ENCODE data around the gene UBQLN3.

Gene UBQLN3

GRCh38 chr11:5509803-5510202, at the start of gene UBQLN3:
Gene UBQLN3, minus strand, starts transcription at chr11:5509957. Its CDS starts 399 bp downstream, at chr11:5509558.
- no peak for TF ChIP-seq FOXM1 (IDR thresholded peaks at IDR 0.05; ENCODE audit: borderline replicate concordance, low read depth)
- TF ChIP-seq RAD21 (IDR thresholded peaks at IDR 0.05; ENCODE audit: low read depth) = no peak
- no peak for TF ChIP-seq EP300 (IDR thresholded peaks at IDR 0.05; ENCODE audit: borderline replicate concordance)
- no peak for TF ChIP-seq MAX (IDR thresholded peaks at IDR 0.05)
- no peak for TF ChIP-seq NFIC (IDR thresholded peaks at IDR 0.05)
- no peak for TF ChIP-seq YY1 (IDR thresholded peaks at IDR 0.05; ENCODE audit: low read depth)
- no peak for TF ChIP-seq ZBTB7A (IDR thresholded peaks at IDR 0.05; ENCODE audit: low read depth)
- no peak for TF ChIP-seq USF1 (IDR thresholded peaks at IDR 0.05)
- no peak for TF ChIP-seq TEAD4 (IDR thresholded peaks at IDR 0.05)
- TF ChIP-seq, protein P1, sequence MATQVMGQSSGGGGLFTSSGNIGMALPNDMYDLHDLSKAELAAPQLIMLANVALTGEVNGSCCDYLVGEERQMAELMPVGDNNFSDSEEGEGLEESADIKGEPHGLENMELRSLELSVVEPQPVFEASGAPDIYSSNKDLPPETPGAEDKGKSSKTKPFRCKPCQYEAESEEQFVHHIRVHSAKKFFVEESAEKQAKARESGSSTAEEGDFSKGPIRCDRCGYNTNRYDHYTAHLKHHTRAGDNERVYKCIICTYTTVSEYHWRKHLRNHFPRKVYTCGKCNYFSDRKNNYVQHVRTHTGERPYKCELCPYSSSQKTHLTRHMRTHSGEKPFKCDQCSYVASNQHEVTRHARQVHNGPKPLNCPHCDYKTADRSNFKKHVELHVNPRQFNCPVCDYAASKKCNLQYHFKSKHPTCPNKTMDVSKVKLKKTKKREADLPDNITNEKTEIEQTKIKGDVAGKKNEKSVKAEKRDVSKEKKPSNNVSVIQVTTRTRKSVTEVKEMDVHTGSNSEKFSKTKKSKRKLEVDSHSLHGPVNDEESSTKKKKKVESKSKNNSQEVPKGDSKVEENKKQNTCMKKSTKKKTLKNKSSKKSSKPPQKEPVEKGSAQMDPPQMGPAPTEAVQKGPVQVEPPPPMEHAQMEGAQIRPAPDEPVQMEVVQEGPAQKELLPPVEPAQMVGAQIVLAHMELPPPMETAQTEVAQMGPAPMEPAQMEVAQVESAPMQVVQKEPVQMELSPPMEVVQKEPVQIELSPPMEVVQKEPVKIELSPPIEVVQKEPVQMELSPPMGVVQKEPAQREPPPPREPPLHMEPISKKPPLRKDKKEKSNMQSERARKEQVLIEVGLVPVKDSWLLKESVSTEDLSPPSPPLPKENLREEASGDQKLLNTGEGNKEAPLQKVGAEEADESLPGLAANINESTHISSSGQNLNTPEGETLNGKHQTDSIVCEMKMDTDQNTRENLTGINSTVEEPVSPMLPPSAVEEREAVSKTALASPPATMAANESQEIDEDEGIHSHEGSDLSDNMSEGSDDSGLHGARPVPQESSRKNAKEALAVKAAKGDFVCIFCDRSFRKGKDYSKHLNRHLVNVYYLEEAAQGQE (IDR thresholded peaks at IDR 0.05; ENCODE audit: low read depth) = no peak
- no peak for TF ChIP-seq TAF1 (IDR thresholded peaks at IDR 0.05; ENCODE audit: low read depth)
- no peak for TF ChIP-seq EGR1 (IDR thresholded peaks at IDR 0.05)
- no peak for TF ChIP-seq TCF12 (IDR thresholded peaks at IDR 0.05; ENCODE audit: low read depth)
- no peak for TF ChIP-seq CEBPB (IDR thresholded peaks at IDR 0.05)
- TF ChIP-seq CREB1 (IDR thresholded peaks at IDR 0.05; ENCODE audit: low read depth) = no peak

- no peak for TF ChIP-seq ZBTB7A (IDR thresholded peaks at IDR 0.05; ENCODE audit: low read depth)
- no peak for TF ChIP-seq FOXM1 (IDR thresholded peaks at IDR 0.05; ENCODE audit: borderline replicate concordance, low read depth)
- TF ChIP-seq TCF12 (IDR thresholded peaks at IDR 0.05; ENCODE audit: low read depth) = no peak
- TF ChIP-seq USF1 (IDR thresholded peaks at IDR 0.05) = no peak
- TF ChIP-seq CREB1 (IDR thresholded peaks at IDR 0.05; ENCODE audit: low read depth) = no peak
- no peak for TF ChIP-seq TAF1 (IDR thresholded peaks at IDR 0.05; ENCODE audit: low read depth)
- TF ChIP-seq, protein P1 (IDR thresholded peaks at IDR 0.05; ENCODE audit: low read depth) = no peak
These were observed 48.0 kb upstream of the UBQLN3 start for GRCh38 chr11:5557751-5558150.

DNA sequence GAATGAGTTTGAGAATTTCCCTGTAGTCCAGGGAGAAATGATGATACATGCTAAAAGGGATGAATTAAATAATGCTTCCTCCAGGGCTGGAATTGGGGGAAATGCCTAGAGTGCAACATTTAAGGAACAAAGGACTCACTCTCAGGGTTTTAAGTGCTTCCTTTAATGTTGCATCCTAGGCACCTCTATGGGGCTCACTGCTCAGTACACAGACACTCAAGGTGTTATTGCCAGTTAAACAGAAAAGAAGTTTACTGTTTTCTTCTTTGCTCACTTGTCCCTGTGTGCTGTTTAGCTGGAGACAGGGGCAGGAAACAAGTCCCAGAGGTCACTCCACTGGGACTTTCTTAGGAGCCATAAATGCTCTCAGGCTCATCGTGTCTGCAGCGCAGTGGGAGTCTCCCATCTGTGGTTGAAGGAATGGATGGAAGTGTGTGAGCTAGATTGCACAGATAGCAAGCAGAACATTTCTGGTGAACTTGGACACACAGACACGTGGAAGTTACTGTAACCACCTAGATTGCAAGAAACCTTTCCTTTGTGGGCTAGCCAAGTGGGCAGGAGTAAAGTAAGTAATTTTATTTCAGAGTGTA, 46.9 kb upstream of the UBQLN3 start:
- TF ChIP-seq CREB1 (IDR thresholded peaks at IDR 0.05; ENCODE audit: low read depth) (no peak), EP300 (IDR thresholded peaks at IDR 0.05; ENCODE audit: borderline replicate concordance) (no peak)

DNA sequence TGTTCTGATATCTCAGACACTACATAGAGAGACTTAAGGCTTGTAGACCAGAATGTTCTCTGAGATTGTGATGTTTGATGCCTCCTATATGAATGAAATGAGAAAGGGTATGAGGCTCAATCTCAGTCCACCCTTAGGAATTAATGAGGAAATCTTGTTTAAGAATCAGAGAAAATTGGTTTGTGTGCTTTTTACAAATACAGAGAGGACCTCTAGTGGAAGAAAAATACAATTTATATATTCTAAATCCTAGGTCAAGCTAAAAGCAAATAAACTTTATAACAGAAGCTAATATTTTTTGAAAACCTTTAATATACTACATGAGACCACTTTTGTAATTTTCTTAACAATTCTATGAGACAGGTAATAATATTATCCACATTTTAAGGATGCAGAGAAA, 43.6 kb upstream of the UBQLN3 start:
- TF ChIP-seq MAX (IDR thresholded peaks at IDR 0.05) = no peak

GRCh38 chr11:5550440-5551095, 40.8 kb upstream of the UBQLN3 start:
- TF ChIP-seq ZBTB7A (IDR thresholded peaks at IDR 0.05; ENCODE audit: low read depth) (no peak), USF1 (IDR thresholded peaks at IDR 0.05) (no peak)

DNA sequence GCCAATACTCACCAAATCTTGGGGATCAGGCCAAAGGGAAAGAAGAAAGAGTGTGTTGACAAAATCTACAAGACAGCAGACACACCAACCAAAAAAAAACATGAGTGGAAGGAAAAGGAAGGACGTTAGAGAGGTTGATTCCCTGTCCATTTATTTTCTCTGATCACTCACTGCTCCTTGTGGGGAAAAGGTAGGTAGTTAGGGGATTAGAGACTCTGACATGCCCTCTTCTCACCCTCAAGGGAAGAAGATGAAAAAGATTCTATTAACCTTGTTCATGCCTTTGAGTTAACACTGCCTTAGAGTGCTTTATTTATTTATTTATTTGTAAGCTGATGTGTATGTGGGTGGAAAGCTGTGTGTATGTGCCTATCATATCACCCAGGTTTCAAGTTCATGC, 38.7 kb upstream of the UBQLN3 start, which contains the start of gene OR52H1:
OR52H1 (minus strand) TSS at position 101 of the 400 bp plus-strand sequence. CDS start 3,035 bp downstream, outside the sequence.
- TF ChIP-seq USF1 (IDR thresholded peaks at IDR 0.05) (no peak), TEAD4 (IDR thresholded peaks at IDR 0.05) (no peak), CEBPB (IDR thresholded peaks at IDR 0.05) (no peak), EP300 (IDR thresholded peaks at IDR 0.05; ENCODE audit: borderline replicate concordance) (no peak), TAF1 (IDR thresholded peaks at IDR 0.05; ENCODE audit: low read depth) (no peak), ZBTB7A (IDR thresholded peaks at IDR 0.05; ENCODE audit: low read depth) (no peak), MAX (IDR thresholded peaks at IDR 0.05) (no peak), NFIC (IDR thresholded peaks at IDR 0.05) (no peak), YY1 (IDR thresholded peaks at IDR 0.05; ENCODE audit: low read depth) (no peak), EGR1 (IDR thresholded peaks at IDR 0.05) (no peak), TCF12 (IDR thresholded peaks at IDR 0.05; ENCODE audit: low read depth) (no peak), FOXM1 (IDR thresholded peaks at IDR 0.05; ENCODE audit: borderline replicate concordance, low read depth) (no peak), CREB1 (IDR thresholded peaks at IDR 0.05; ENCODE audit: low read depth) (no peak), RAD21 (IDR thresholded peaks at IDR 0.05; ENCODE audit: low read depth) (no peak)
- TF ChIP-seq, protein P1 (IDR thresholded peaks at IDR 0.05; ENCODE audit: low read depth) = no peak

Data from Ishikawa (cell line).